Esophagus squamous epithelium (tissue), 4 donors: ENCODE measurements around the gene SPATA6.

Experiments
- CTCF ChIP-seq, 6 experiments: fragments of 450-650 bp in 4 of 6; fragments of 200-600 bp in 2 of 6; sonication (generic) in 2 of 6; IDR thresholded peaks; one replicate each; pipeline ENCODE4 v1.5.1; 2016 to 2019; ENCODE audit warnings: antibody characterized with exemption in 6 of 6, mild to moderate bottlenecking in 4 of 6, moderate library complexity in 4 of 6
- POLR2A ChIP-seq, 4 donors: fragments of 450-650 bp; IDR thresholded peaks; one replicate each; pipeline ENCODE4 v1.6.1; 2017; ENCODE audit warnings: antibody characterized with exemption in 4 of 4, mild to moderate bottlenecking in 4 of 4, moderate library complexity in 3 of 4

GRCh38 chr1:48362901-48363300 is 109.1 kb downstream of the SPATA6 start:
- no peak for TF ChIP-seq CTCF (IDR thresholded peaks at IDR 0.05)
- TF ChIP-seq POLR2A (IDR thresholded peaks at IDR 0.05): no peak
